Stimulated activated CD4-positive, alpha-beta T cell treated with anti-CD3 and anti-CD28 coated beads, Interleukin-15, amount 100 ng/mL, for 24 hours (primary cell): Measurements from ENCODE around the gene ZNF148.
"Not testable (repeated sequence)": the region's sequence is repeated elsewhere in the genome, so short reads cannot be mapped to it uniquely, and the experiment has no call there.

Experiments used
- DNase-seq: peaks from one replicate; pipeline ENCODE4 v3.0.0-alpha.2; 2020

The ZNF148 gene, protein sequence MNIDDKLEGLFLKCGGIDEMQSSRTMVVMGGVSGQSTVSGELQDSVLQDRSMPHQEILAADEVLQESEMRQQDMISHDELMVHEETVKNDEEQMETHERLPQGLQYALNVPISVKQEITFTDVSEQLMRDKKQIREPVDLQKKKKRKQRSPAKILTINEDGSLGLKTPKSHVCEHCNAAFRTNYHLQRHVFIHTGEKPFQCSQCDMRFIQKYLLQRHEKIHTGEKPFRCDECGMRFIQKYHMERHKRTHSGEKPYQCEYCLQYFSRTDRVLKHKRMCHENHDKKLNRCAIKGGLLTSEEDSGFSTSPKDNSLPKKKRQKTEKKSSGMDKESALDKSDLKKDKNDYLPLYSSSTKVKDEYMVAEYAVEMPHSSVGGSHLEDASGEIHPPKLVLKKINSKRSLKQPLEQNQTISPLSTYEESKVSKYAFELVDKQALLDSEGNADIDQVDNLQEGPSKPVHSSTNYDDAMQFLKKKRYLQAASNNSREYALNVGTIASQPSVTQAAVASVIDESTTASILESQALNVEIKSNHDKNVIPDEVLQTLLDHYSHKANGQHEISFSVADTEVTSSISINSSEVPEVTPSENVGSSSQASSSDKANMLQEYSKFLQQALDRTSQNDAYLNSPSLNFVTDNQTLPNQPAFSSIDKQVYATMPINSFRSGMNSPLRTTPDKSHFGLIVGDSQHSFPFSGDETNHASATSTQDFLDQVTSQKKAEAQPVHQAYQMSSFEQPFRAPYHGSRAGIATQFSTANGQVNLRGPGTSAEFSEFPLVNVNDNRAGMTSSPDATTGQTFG

DNA sequence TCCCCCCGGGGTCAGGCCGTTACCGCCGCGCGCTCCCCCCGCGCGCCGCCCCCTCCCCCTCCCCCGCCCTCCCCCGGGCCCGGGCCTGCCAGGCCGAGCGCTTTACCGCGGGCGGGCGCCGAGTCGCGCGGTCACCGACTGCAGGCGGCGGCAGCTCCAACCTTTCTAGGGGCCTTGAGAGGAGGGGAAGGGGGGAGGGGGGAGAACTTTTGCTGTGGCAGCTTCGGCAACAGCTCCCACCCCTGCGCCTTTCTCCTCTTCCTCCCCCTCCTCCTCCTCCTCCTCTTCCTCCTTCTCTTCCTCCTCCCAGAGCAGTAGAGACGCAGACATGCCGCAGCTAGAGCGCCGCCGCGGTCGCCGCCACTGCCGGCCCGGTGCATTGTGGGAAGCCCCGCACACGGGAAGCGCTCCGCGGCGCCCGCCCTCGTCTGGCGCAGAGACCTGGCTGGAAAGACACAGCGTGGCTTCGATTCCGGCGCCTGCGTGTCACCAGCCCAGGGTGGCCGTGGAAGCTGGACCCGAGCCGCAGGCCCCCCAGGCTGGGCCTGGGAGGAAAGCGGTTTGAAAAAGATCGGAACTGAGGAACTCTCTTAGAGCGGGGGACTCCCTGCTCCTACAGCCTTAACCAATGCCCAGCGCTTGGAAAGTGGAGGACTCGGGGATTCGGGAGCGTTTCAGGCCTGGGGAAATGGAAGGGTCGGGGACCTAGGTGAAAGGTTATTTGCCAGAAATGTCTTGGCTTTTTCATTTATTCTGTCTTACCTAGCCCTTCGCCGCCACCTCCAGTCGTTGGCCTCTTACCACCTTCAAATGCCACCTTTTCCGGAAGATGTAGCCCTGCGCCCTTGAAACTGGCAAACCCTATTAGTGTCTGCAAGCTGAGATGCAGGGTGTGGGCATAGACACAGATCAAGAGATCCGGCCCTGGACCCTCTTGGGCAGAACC, at the start of gene ZNF148:
TSS of gene ZNF148 (minus strand) at position 330 of the 946 bp plus-strand sequence. CDS start 61,685 bp downstream, outside the sequence.
- DNase-seq: peak; percentile 93

DNA sequence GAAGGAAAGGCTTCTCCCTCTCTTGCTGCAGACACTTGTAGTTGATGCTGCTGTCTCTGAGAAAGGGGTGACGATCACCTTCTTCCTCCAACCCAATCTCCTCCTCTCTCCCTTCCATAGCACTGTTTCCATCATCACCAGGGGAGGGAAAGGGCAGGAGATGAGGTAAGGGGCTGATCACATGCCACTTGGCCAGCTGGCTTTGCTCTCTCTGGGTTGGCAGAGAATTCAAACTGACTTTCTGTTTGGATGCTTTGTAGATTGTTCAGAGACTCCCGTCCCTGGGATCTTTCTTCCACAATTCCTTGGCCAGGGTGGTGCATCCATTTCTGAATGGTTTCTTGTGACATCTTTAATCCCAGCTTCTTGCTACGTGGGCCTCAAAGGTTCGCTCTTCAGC, 43.2 kb upstream of the ZNF148 start:
- no peak for DNase-seq

DNA sequence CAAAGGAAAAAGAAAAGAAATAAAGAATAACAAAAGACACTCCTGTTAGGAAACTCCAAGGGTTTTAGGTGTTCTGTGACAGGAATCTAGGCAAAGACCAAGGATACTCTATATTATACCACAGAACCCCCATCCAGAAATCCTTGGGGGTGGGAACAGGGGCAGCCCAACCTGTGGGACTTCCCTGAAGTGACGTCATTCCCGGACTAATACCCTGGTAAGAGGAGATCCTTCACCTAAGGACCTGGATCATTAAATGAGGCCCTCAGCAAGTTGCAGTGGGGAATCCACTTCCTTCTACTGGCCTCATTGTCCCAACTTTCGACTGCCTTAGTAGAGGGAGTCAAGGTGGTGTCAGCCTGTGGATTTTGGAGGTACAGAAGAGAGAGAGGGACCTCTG, 41.1 kb upstream of the ZNF148 start:
- DNase-seq: no peak

DNA sequence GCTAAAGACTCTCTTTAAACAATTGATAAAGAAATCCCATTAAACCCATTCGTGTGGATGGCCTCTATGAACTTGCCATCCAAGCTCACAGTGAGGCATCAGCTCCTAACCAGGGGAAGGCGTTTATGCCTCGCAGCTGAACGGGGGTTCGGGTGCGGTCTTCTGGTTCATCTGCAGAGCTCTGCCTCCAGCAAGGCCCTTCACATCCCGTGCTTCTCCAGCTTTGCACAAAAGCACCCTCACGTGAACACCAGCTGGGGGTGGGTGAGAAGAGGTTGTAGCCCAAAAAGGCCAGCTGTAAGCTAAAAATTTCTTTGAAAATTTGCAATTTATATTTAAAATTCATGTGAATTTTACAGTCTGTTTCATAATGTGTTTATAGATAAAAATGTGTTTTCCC, 39.5 kb upstream of the ZNF148 start:
- DNase-seq: no peak

DNA sequence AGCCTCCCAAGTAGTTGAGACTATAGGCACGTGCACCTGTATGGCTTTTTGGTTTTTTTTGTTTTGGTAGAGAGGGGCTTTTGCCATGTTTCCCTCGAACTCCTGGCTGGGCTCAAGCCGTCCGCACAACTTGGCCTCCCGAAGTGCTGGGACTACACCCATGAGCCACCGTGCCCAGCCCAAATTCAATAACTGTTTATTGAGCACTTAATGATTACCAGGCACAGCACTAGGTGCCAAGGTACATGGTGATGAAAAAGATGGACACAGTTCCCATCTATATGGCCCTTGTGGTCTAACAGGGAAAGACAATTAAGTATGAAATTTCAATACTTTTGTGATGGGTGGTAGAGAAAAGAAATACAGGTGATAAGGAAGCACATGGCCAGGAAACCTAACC, 35.8 kb upstream of the ZNF148 start:
- DNase-seq: no peak

DNA sequence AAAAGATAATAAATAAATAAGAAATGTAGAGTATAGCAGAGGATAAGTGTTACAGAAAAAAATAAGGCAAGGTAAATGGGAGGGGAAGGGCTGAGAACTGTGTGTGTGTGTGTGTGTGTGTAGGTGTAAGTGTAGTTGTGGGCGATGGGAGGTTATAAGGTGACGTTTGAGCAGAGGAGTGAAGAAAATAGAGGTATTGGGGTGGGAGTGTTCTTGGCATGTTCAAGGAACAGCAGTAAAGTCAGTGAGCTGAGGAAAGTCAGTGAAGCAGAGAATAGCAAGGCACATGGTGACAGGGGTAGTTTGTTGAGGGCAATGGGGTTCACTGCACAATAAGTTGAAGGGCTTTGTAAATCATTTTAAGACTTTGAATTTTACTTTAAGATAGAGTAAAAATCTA, 30.9 kb upstream of the ZNF148 start:
- no peak for DNase-seq

DNA sequence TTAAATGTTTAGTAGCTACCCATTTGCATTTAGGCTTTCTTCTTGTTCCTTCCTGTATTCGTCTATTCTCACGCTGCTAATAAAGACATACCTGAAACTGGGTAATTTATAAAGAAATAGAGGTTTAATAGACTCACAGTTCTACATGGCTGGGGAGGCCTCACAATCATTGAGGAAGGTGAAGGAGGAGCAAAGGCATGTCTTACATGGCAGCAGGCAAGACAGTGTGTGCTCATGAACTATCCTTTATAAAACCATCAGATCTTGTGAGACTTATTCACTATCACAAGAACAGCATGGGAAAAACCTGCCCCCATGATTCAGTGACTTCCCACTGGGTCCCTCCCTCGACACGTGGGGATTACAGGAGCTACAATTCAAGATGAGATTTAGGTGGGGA, 30.4 kb upstream of the ZNF148 start:
- DNase-seq: not testable (repeated sequence)

DNA sequence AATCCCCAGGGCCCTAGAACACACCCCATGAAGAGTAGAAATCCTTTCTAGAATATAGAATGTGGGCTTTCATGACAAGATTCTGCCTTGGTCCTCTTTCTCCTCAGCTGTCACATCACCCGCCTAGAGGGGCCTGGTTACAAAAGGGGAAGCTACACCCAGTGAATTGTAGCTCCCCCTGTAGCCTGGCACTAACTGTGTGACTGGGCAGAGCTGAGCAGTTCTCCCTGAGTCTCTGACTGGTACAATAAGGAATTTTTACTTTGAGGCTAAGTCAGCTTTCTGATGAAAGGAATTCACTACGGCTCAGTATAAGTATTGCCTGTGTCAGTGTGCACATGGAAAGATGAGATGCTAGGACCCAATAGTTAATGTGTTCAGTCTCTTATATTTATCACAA, 28.7 kb upstream of the ZNF148 start:
- no peak for DNase-seq

DNA sequence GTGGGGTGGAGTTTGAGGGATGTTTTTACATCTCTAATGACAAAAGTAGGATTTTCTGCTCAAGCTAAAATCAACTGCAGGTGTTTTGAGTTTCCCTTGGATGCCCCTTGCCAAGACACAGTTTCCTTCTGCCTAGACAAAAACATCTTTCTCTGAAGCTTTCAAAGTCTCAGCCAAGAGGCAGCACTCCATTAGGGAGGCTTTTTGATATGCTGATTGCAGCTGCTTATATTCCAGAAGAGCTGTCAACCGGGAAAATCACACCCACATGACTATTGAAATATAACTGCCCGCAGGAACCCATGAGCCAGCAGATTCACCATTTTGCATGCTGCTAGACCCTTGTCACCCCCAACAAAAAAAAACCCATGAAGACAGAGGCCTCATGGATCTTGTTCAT, 27.5 kb upstream of the ZNF148 start:
- DNase-seq: no peak

DNA sequence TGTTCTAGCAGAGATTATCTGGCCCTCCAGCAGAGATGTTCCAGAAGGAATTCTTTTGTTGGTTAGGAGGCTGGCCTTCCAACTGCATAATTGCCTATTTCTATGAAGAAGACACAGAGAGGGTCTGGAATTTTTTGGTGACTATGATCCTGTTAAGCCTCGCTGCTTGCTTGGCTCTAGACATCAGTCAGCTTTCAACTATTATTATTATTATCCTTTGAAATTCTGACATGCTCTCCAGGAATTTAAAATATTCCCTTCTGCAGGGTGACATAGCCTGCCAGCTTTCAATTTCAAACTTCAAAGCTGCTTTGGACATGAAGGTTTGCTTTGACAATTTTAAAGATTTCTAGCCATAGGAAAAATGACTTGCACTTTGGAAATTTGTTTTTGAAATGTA, 26.3 kb upstream of the ZNF148 start:
- no peak for DNase-seq

DNA sequence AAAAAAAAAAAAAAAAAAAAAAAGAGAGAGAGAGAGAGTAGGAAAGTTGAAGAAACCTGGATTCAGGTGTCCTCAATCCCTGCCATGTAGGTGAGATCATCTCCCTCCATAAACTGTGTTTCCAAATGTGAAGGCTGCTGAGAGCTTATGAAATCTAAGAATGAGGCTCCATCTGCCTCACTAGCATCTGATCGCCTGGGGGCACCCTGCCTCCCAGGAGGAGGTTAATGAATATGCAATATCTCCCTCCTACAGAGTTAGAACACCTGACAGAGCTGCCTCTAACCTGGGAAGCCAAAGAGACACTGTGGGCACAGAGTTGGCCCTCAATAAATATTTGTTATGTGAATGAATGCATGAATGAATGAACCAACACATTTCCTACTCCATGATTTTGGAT, 23.8 kb upstream of the ZNF148 start:
- no peak for DNase-seq

DNA sequence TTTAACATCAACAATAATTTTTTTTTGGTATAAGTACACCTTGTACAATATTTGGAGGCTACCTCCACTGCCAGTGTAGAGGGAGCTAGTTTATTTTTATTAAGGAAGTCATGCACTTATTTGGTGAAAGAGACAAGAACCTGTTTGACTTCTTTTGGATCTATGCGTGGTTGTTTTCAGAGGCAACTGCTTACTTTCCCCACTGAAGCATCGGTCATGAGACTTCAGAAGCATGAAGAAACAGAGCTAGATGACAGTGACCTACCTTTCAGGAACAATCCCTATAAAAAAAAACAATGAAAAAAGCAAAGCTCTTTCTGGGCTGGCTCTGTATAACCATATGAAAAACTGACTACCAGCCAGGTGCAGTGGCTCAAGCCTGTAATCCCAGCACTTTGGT, 20.0 kb upstream of the ZNF148 start:
- no peak for DNase-seq

DNA sequence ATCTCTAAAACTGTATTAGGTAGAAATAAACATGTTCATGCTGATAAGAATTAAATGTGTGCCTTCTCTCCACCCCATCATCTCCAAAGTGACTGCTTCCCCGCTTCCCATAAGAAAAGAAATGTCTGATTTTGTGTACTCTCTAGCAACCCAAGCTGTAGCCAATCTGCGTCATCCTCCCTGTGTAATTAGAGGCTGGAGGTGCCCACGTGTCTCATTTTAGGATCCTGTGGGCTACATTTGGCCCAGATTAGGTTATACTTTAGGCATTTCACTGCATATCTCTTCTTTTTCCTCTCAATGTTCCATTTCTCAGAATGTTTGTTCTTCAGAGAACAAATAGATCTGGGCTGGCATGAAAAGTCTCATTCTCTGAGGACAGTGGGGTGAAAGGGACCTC, 19.3 kb upstream of the ZNF148 start:
- DNase-seq: no peak

DNA sequence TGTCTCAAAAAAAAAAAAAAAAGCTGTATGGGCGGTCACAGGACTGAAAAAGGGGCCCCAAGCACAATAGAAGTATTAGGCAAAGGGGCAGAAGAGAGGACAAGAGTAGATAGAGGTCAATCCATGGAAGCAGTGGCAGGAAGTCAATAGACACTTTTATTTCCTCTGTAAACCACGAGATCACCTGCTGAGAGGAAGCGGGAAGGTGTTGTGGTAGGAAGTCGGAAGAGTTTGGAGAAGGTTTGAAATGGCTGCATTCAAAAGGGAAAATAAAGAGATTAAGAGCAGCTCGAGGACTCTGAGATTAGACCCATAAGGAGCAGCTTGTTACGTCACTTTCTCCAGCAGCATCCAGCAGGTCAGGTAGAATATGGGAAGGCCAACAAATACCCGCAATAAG, 14.2 kb upstream of the ZNF148 start:
- DNase-seq: no peak

DNA sequence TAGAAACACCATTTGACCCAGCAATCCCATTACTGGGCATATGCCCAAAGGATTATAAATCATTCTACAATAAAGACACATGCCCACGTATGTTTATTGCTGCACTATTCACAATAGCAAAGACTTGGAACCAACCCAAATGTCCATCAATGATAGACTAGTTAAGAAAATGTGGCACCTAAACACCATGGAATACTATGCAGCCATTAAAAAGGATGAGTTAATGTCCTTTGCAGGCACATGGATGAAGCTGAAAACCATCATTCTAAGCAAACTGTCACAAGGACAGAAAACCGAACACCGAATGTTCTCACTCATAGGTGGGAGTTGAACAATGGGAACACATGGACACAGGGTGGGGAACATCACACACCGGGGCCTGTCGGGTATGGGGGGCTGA, 13.2 kb upstream of the ZNF148 start:
- not testable (repeated sequence) for DNase-seq

DNA sequence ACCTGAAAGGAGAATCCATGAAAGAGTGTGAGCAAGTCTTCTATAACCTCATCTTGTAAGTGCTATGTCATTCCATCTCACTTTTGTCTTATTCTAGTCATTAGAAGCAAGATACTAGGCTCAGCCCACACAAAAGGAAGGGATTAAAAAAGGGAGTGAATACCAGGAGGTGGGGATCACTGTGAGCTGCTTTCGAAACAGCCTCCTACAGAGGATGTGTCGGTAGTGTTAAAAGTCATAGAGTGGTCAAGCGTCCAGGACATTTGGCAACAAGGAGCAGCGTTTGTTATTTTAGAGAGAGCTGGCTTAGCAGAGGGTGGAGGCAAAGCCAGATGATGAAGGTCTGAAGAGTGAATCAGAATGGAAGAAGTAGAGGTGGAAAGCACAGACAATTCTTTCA, 11.7 kb upstream of the ZNF148 start:
- no peak for DNase-seq

DNA sequence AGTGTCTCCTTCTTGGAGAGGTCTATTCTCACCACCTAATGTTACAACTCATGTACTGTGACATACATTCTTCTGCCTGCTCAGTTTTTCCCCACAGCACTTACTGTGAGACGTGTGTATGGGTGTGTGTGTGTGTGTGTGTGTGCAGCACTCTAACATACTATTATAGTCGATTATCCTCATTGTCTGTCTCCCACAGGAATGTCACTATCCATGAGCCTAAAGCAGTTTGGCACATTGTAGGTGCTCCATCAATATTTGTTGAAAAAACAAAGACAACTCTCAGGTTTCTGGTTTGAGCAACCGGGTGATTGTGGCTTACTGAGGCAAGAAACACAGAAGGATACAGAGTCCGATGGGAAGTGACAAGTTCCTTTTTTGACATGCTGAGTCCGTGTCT, 8.6 kb upstream of the ZNF148 start:
- no peak for DNase-seq

DNA sequence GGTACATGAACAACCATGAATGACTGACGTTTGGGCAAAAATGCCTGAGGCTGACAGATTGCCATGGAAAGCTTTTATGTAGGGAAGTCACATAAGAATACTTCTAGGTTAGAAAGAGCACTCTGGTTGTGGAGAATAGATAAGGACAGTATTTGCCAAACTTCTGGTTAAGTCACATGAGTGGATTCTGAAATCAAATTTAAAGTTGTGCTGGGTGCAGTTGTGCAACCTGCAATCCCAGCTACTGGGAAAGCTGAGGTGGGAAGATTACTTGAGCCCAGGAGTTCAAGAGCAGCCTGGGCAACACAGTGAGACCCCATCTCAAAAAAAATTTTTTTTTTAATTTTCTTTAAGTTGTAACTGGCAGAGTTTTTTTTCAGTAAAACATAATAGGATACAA, 7.2 kb upstream of the ZNF148 start:
- DNase-seq: no peak

DNA sequence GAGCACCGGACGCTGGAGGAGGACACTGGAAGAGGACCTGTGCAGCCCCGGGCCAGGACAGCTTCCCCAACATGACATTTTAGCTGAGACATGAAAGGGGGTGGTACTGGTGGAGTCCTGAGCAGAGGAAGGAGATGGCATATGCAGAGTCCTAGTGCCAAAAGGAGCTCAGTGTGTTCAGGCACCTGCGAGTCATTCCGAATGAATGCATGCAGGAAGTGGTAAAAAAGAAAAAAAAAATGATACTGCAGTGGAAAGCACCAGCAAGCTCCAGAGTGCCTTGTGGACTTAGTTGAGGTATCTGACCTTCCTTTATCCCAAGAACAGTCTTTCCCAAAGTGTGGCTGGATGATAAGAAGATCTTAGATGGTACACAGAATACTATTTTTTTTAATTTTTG, 6.6 kb upstream of the ZNF148 start:
- peak; percentile 35 for DNase-seq

DNA sequence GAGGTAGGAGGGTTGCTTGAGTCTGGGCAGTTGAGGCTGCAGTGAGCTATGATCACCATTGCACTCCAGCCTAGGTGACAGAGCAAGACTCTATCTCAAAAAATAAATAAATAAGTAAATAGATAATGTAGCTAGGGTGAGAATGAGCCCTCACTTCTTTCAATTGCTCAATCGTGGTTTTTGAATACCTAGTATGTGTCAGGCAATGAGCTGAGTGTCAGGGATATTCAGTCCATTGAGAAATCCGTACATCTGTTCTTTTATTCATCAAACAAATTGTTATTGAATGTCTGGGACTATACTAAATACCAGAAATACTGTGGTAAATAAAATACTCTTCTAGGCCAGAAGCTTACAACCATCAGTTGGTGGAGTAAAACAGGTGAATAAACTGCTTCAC, 6.2 kb upstream of the ZNF148 start:
- DNase-seq: no peak

DNA sequence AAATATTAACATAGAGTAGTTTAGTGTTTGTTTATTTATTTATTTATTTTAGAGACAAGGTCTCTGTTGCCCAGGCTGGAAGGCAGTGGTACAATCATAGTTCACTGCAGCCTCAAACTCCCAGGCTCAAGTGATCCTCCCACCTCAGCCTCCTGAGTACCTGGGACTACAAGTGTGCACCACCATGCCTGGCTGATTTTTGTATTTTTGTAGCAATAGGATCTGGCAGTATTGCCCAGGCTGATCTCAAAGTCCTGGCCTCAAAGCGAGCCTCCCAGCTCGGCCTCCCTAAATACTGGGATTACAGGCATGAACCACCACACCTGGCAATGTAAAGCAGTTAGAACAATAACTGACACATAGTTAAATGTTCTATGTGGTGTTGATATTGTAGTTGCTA, 4.4 kb upstream of the ZNF148 start:
- no peak for DNase-seq

DNA sequence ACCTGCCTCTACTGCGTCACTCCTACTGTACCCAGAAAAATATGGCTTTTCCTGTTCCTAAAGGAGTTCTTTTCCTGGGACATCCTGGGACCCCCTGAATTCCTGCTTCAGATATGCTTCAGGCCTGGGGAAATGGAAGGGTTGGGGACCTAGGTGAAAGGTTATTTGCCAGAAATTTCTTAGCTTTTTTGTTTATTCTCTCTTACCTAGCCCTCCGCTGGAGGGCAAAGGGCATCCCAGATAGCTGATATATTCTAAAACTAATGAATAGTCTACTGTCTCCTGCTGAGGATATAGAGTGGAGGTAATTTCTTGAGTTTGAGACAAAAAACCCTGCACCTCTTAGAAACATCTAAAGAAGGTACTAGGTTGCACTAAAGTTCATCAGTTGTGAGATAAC, 3.6 kb upstream of the ZNF148 start:
- DNase-seq: no peak

DNA sequence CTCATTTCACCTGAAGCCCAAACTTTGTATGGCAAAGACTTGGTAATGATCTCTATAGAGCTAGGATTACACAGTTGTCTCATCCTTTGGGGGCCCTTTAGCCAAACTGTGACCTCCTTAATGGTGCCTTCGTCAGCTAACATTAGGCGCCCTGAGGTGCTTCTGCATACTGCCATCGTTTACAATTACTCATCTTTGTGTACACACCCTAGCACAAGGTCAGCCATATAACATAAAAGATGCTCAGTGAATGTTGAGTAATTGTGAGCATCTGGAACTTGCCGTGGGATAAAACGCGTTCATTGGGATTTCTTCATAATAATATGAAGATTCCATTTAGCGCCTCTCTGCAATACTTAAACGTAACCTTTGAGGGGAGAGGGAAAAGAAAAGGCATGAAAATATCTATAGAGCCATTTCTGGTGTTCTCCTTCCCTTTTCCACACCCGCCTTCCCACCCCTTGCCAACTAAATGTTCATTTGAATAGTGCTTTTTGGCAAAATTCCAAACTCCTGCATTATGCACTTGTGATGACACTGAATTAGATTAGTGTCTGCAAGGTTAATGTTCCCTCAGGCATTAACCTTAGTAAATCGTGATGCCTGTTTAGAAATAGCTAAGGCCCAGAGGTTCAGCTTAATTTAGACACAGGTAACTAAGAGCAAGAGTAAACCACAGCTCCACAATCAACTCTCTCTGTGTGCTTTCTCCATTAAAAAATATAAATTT, 990 bp upstream of the ZNF148 start:
- DNase-seq: no peak
